IMR-90 (cell line): ENCODE measurements around the gene CDC42BPA.

Experiments used
- CTCF ChIP-seq: conservative IDR thresholded peaks from 2 replicates; pipeline ENCODE4 v1.5.1; 2012; ENCODE audit warnings: mild to moderate bottlenecking, low read depth, low read length, improper control_type of control experiment
- FOS ChIP-seq: fragments of 150-350 bp; IDR thresholded peaks from 2 replicates; pipeline ENCODE4 v1.6.1; 2016; ENCODE audit warnings: low read depth, low read length
- POLR2A ChIP-seq: IDR thresholded peaks from 2 replicates; pipeline ENCODE4 v1.6.1; 2012; ENCODE audit warnings: mild to moderate bottlenecking, low read depth, low read length

GRCh38 chr1:227298512-227299240 lies 19.6 kb downstream of the CDC42BPA start:
- TF ChIP-seq CTCF (no peak), POLR2A (no peak), FOS (no peak)
